Stimulated activated CD4-positive, alpha-beta T cell treated with anti-CD3 and anti-CD28 coated beads, Interleukin-12 subunit alpha, Interleukin-12 subunit beta, amount 100 ng/mL, for 4 hours (primary cell): ENCODE measurements around the gene SYNDIG1.
"Not testable (repeated sequence)": the region's sequence is repeated elsewhere in the genome, so short reads cannot be mapped to it uniquely, and the experiment has no call there.

Experiments used
- DNase-seq: peaks from one replicate; pipeline ENCODE4 v3.0.0-alpha.2; 2020

The SYNDIG1 gene

GRCh38 chr20:24616258-24617079 lies 147.0 kb downstream of the SYNDIG1 start:
- no peak for DNase-seq

- DNase-seq: no peak
Observed at GRCh38 chr20:24617080-24617432, 147.6 kb downstream of the SYNDIG1 start.

GRCh38 chr20:24617757-24618450 lies 148.5 kb downstream of the SYNDIG1 start:
- DNase-seq: no peak

GRCh38 chr20:24618739-24619138 lies 149.3 kb downstream of the SYNDIG1 start:
- no peak for DNase-seq

- no peak for DNase-seq
Observed at GRCh38 chr20:24619212-24619611, 149.8 kb downstream of the SYNDIG1 start.

GRCh38 chr20:24620937-24621519 lies 151.6 kb downstream of the SYNDIG1 start:
- no peak for DNase-seq

- no peak for DNase-seq
Observed at GRCh38 chr20:24622856-24623255, 153.4 kb downstream of the SYNDIG1 start.

GRCh38 chr20:24626141-24626540 lies 156.7 kb downstream of the SYNDIG1 start:
- DNase-seq: not testable (repeated sequence)

GRCh38 chr20:24627291-24627690 lies 157.9 kb downstream of the SYNDIG1 start:
- no peak for DNase-seq

GRCh38 chr20:24627926-24628325 lies 158.5 kb downstream of the SYNDIG1 start:
- DNase-seq: no peak

- DNase-seq: no peak
Observed at GRCh38 chr20:24628985-24629384, 159.6 kb downstream of the SYNDIG1 start.

GRCh38 chr20:24629668-24630067 lies 160.2 kb downstream of the SYNDIG1 start:
- DNase-seq: no peak

- DNase-seq: no peak
Observed at GRCh38 chr20:24630486-24631172, 161.2 kb downstream of the SYNDIG1 start.

GRCh38 chr20:24631173-24631505 lies 161.7 kb downstream of the SYNDIG1 start:
- no peak for DNase-seq

GRCh38 chr20:24632581-24632980 lies 163.2 kb downstream of the SYNDIG1 start:
- no peak for DNase-seq

- no peak for DNase-seq
Observed at GRCh38 chr20:24633026-24633425, 163.6 kb downstream of the SYNDIG1 start.

GRCh38 chr20:24633521-24633920 lies 164.1 kb downstream of the SYNDIG1 start:
- no peak for DNase-seq

- no peak for DNase-seq
Observed at GRCh38 chr20:24634855-24635254, 165.4 kb downstream of the SYNDIG1 start.

GRCh38 chr20:24636626-24637025 lies 167.2 kb downstream of the SYNDIG1 start:
- DNase-seq: no peak

GRCh38 chr20:24637087-24637486 lies 167.7 kb downstream of the SYNDIG1 start:
- no peak for DNase-seq

GRCh38 chr20:24637941-24638340 lies 168.5 kb downstream of the SYNDIG1 start:
- DNase-seq: no peak

- DNase-seq: no peak
Observed at GRCh38 chr20:24638591-24639548, 169.4 kb downstream of the SYNDIG1 start.
